Tibial nerve (tissue), 3 donors: ENCODE data around the gene MSX1.

Experiments
- CTCF ChIP-seq, 5 experiments: fragments of 200-600 bp in 3 of 5; fragments of 450-650 bp in 2 of 5; sonication (generic) in 3 of 5; IDR thresholded peaks; one replicate each; pipeline ENCODE4 v1.5.1; 2016 to 2019; ENCODE audit warnings: antibody characterized with exemption in 5 of 5, mild to moderate bottlenecking in 3 of 5, moderate library complexity in 2 of 5
- POLR2A ChIP-seq, 2 donors: fragments of 450-650 bp; IDR thresholded peaks; one replicate each; pipeline ENCODE4 v1.6.1; 2017; ENCODE audit warnings: antibody characterized with exemption in 2 of 2, mild to moderate bottlenecking in 2 of 2, moderate library complexity in 2 of 2

GRCh38 chr4:4871573-4872313, 12.3 kb downstream of the MSX1 start:
- TF ChIP-seq CTCF (IDR thresholded peaks at IDR 0.05) (no peak), POLR2A (IDR thresholded peaks at IDR 0.05) (no peak)
